DOHH2 (cell line): ENCODE data around the gene SDCBP2.

ENCODE experiments used
- H3F3A ChIP-seq: fragments of 200-600 bp; sonication (generic), shearing (Covaris generic); 2 replicates; pipeline ENCODE4 v1.6.0; 2016; ENCODE audit warnings: antibody characterized with exemption, mild to moderate bottlenecking; ENCODE audit not compliant: control insufficient read depth, insufficient read depth
- H3K27ac ChIP-seq: fragments of 200-600 bp; sonication (generic); 2 replicates; pipeline ENCODE4 v1.5.1; 2014; ENCODE audit warnings: low read depth, mild to moderate bottlenecking, low read length, moderate library complexity
- H3K27me3 ChIP-seq: fragments of 200-600 bp; sonication (generic); 2 replicates; pipeline ENCODE4 v1.6.1; 2014; ENCODE audit warnings: mild to moderate bottlenecking, low read length, mixed read lengths; ENCODE audit not compliant: control insufficient read depth
- H3K36me3 ChIP-seq: fragments of 200-600 bp; sonication (generic); 2 replicates; pipeline ENCODE4 v1.6.1; 2014; ENCODE audit warnings: mild to moderate bottlenecking, low read length, moderate library complexity, mixed read lengths; ENCODE audit not compliant: control insufficient read depth
- H3K4me1 ChIP-seq: fragments of 200-600 bp; sonication (generic); 2 replicates; pipeline ENCODE4 v1.6.1; 2014; ENCODE audit warnings: mild to moderate bottlenecking, low read length, mixed read lengths; ENCODE audit not compliant: control insufficient read depth
- H3K4me2 ChIP-seq: fragments of 200-600 bp; sonication (generic); 2 replicates; pipeline ENCODE4 v1.6.0; 2014; ENCODE audit warnings: mild to moderate bottlenecking, low read length, moderate library complexity
- H3K4me3 ChIP-seq: fragments of 200-600 bp; sonication (generic); 2 replicates; pipeline ENCODE4 v1.5.1; 2014; ENCODE audit warnings: mild to moderate bottlenecking, low read length, mixed read lengths
- H3K79me2 ChIP-seq: fragments of 200-600 bp; sonication (generic); 2 replicates; pipeline ENCODE4 v1.6.1; 2014; ENCODE audit warnings: mild to moderate bottlenecking, low read length, mixed read lengths; ENCODE audit not compliant: control insufficient read depth
- H3K9me2 ChIP-seq: fragments of 200-600 bp; sonication (generic); replicated peaks from 2 replicates; pipeline ENCODE4 v1.6.1; 2014; ENCODE audit warnings: mild to moderate bottlenecking, low read length, mixed read lengths; ENCODE audit not compliant: control insufficient read depth
- H3K9me3 ChIP-seq: fragments of 200-600 bp; sonication (generic); 2 replicates; pipeline ENCODE4 v1.6.1; 2014; ENCODE audit warnings: antibody characterized with exemption, low read length, mixed read lengths; ENCODE audit not compliant: control insufficient read depth, insufficient read depth
- H4K20me1 ChIP-seq: fragments of 200-600 bp; sonication (generic); 2 replicates; pipeline ENCODE4 v1.6.0; 2014; ENCODE audit warnings: low read depth, mild to moderate bottlenecking, antibody characterized with exemption, low read length, moderate library complexity; ENCODE audit not compliant: control insufficient read depth, insufficient read depth
- EZH2phosphoT487 ChIP-seq: fragments of 200-600 bp; sonication (generic); IDR thresholded peaks from 2 replicates; pipeline ENCODE4 v1.6.1; 2017; ENCODE audit warnings: borderline replicate concordance, mild to moderate bottlenecking, antibody characterized with exemption, low read length, moderate library complexity, mixed read lengths
- TF ChIP-seq, protein P1 (sequence below): fragments of 200-600 bp; sonication (generic); IDR thresholded peaks from one replicate; pipeline ENCODE4 v1.5.1; 2014; ENCODE audit warnings: antibody characterized with exemption, mild to moderate bottlenecking, low read depth, low read length; ENCODE audit not compliant: poor library complexity, severe bottlenecking

SDCBP2 gene

GRCh38 chr20:1269235-1269634 is 59.7 kb downstream of the SDCBP2 start:
- Histone ChIP-seq H3F3A (no peaks in the 10 kb centered on the region), H3K27me3 (peaks cover 50% of the 10 kb centered on the region), H3K36me3 (no peaks in the 10 kb centered on the region), H3K9me2 (no peaks in the 10 kb centered on the region), H3K79me2 (no peaks in the 10 kb centered on the region), H4K20me1 (no peaks in the 10 kb centered on the region), H3K4me2 (no peak overlapping the region), H3K9me3 (no peaks in the 10 kb centered on the region), H3K4me3 (no peak overlapping the region), H3K4me1 (no peaks in the 10 kb centered on the region; the same call in 1 of the 2 replicates), H3K27ac (no peak overlapping the region)
- TF ChIP-seq EZH2phosphoT487, result no peak
- TF ChIP-seq, protein P1, sequence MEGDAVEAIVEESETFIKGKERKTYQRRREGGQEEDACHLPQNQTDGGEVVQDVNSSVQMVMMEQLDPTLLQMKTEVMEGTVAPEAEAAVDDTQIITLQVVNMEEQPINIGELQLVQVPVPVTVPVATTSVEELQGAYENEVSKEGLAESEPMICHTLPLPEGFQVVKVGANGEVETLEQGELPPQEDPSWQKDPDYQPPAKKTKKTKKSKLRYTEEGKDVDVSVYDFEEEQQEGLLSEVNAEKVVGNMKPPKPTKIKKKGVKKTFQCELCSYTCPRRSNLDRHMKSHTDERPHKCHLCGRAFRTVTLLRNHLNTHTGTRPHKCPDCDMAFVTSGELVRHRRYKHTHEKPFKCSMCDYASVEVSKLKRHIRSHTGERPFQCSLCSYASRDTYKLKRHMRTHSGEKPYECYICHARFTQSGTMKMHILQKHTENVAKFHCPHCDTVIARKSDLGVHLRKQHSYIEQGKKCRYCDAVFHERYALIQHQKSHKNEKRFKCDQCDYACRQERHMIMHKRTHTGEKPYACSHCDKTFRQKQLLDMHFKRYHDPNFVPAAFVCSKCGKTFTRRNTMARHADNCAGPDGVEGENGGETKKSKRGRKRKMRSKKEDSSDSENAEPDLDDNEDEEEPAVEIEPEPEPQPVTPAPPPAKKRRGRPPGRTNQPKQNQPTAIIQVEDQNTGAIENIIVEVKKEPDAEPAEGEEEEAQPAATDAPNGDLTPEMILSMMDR, result no peak

- no peaks in the 10 kb centered on the region for H4K20me1 ChIP-seq
- H3K9me3 ChIP-seq, result no peaks in the 10 kb centered on the region; the same call in 1 of the 2 replicates
- TF ChIP-seq, protein P1, result no peak
- TF ChIP-seq EZH2phosphoT487, result no peak
- H3K4me3 ChIP-seq, result no peak overlapping the region
- H3K36me3 ChIP-seq, result no peaks in the 10 kb centered on the region
- H3K4me1 ChIP-seq, result no peaks in the 10 kb centered on the region; the same call in 1 of the 2 replicates
- H3K27me3 ChIP-seq, result peaks cover 56% of the 10 kb centered on the region
- no peak overlapping the region for H3K27ac ChIP-seq
- no peaks in the 10 kb centered on the region for H3K79me2 ChIP-seq
- no peaks in the 10 kb centered on the region for H3K9me2 ChIP-seq
- no peak overlapping the region for H3K4me2 ChIP-seq
- H3F3A ChIP-seq, result no peaks in the 10 kb centered on the region
These were observed 61.0 kb downstream of the SDCBP2 start for GRCh38 chr20:1267809-1268374.

DNA sequence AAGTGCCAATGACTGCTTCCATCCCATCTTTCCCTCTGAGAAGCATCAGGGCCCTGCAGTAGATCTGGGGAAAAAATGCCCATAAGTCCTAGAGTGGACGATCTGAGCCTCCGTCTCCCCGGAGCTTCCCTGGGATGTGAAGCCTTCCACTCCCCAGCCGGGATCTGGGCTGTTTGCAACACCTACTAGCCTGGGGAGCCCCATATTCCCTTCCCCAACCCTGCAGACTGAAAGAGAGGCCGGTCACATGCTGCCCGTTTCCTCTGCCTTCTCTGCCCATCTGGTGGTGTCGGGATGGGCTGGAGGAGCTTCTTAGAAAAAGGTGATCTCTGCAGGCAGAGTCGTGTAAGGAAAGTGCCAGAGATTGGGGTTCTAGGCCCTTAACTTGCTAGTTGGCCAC is 61.8 kb downstream of the SDCBP2 start:
- Histone ChIP-seq H3K9me3 (no peaks in the 10 kb centered on the region; the same call in none of the 2 replicates), H4K20me1 (no peaks in the 10 kb centered on the region), H3K4me1 (no peaks in the 10 kb centered on the region; the same call in 1 of the 2 replicates), H3K79me2 (no peaks in the 10 kb centered on the region), H3K4me2 (no peak overlapping the region), H3K27me3 (peaks cover 56% of the 10 kb centered on the region), H3F3A (no peaks in the 10 kb centered on the region), H3K36me3 (no peaks in the 10 kb centered on the region), H3K27ac (no peak overlapping the region), H3K4me3 (no peak overlapping the region), H3K9me2 (no peaks in the 10 kb centered on the region)
- TF ChIP-seq, protein P1, result no peak
- TF ChIP-seq EZH2phosphoT487, result no peak
